ENCODE measurements around the gene SEBOX. TPM values are rescaled to one million over a fixed set of nuclear protein-coding genes. Genes with fewer than 3 reads are reported as not detected.

Gene SEBOX
- polyA plus RNA-seq, 4 donors, result not detected

DNA sequence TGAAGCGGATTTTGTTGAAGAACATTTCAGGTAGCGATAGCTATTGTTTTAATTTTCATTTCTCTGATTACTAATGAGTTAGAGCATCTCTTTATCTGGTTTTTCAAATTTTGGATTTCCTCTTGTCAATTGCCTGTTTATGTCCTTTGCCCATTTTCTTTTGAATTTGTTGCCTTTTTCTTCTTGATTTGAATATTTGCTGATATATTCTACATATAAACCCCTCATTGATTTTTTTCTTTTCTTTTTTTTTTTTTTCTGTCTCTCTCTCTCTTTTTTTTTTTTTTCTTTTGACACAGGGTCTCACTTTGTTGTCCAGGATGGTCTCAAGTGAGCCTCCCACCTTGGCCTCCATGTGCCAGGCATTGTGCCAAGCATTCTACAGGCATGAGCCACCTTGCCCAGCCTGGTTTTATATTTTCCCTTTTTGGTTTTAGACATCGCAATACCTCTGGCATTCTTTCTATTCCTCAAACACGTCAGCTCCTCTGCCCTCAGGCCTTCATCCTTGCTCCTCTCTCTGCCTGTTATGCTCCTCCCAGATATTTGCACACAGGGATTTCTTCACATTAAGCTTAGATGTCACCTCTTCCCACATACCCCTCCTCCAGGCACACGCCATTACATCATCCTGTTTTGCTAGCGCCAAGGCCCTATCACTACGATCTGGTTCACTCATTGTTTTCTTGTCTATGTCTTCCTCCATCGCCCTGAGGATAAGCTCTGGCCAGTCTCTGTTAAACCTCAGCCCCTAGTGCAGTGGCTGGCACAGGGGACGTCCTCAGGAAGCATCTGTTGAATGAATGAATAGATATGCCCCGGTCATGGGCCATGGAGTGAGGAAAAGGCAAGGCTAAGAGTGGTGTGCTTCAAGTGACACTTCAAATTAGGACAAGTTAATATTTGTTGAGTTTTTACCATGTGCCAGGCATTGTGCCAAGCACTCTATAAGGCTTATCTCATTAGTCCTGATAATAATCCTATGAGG, 15.1 kb upstream of the SEBOX start:
- Histone ChIP-seq H3K4me3 (ENCODE audit: low read depth in 1 of 3, low read length in 3 of 3) (no peak overlapping the region), H3K4me1 (ENCODE audit: control insufficient read depth in 3 of 3, insufficient read depth in 2 of 3, low read depth in 1 of 3, low read length in 2 of 3) (peaks cover 0 to 21% (median 0%) of the 10 kb centered on the region in 3 donors), H3K27me3 (ENCODE audit: control insufficient read depth in 3 of 3, insufficient read depth in 3 of 3, low read length in 3 of 3) (peaks cover 0 to 4% (median 2%) of the 10 kb centered on the region in 3 donors), H3K36me3 (ENCODE audit: control insufficient read depth in 3 of 3, insufficient read depth in 2 of 3, low read depth in 1 of 3, low read length in 3 of 3) (peaks cover 0 to 3% (median 0%) of the 10 kb centered on the region in 3 donors), H3K9me3 (ENCODE audit: control insufficient read depth in 2 of 2, insufficient read depth in 1 of 2, low read depth in 1 of 2, low read length in 1 of 2) (no peaks in the 10 kb centered on the region), H3K27ac (ENCODE audit: low read depth in 1 of 3, low read length in 2 of 3) (no peak overlapping the region)
- no peak for FAIRE-seq
- peak in 1 of 2 donors; percentile 77 for DNase-seq
- 35 to 67% (median 57%) methylated on average over 10 of the region's 10 CpGs for WGBS, 3 donors

DNA sequence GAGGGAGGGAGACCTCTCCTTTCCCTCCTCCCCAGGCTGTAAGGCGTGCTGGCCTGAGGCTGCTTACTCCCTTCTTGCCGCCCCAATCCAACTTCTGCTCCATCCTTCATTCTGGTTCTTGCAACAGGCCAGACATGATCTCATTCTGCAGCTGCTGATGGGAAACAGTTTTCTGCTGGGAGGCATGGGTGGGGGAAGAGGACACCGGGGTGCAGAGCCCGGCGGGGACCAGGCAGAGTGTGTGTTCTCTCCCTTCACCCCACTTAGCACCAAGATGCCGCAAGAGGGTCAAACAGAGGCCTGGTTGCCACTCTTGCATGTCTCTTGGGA, 7.9 kb upstream of the SEBOX start:
- FAIRE-seq (no peak), DNase-seq (no peak)
- H3K4me1 ChIP-seq (ENCODE audit: control insufficient read depth in 3 of 3, insufficient read depth in 2 of 3, low read depth in 1 of 3, low read length in 2 of 3), result peaks cover 0 to 45% (median 9%) of the 10 kb centered on the region in 3 donors
- H3K4me3 ChIP-seq (ENCODE audit: low read depth in 1 of 3, low read length in 3 of 3), result peak overlapping the region in 1 of 3 donors; percentile 32
- H3K27ac ChIP-seq (ENCODE audit: low read depth in 1 of 3, low read length in 2 of 3), result no peak overlapping the region
- peaks cover 0 to 9% (median 2%) of the 10 kb centered on the region in 3 donors for H3K36me3 ChIP-seq (ENCODE audit: control insufficient read depth in 3 of 3, insufficient read depth in 2 of 3, low read depth in 1 of 3, low read length in 3 of 3)
- H3K9me3 ChIP-seq (ENCODE audit: control insufficient read depth in 2 of 2, insufficient read depth in 1 of 2, low read depth in 1 of 2, low read length in 1 of 2), result no peaks in the 10 kb centered on the region
- peaks cover 0 to 5% (median 0%) of the 10 kb centered on the region in 3 donors for H3K27me3 ChIP-seq (ENCODE audit: control insufficient read depth in 3 of 3, insufficient read depth in 3 of 3, low read length in 3 of 3)
- 78 to 90% (median 88%) methylated on average over 6 of the region's 6 CpGs for WGBS, 3 donors

DNA sequence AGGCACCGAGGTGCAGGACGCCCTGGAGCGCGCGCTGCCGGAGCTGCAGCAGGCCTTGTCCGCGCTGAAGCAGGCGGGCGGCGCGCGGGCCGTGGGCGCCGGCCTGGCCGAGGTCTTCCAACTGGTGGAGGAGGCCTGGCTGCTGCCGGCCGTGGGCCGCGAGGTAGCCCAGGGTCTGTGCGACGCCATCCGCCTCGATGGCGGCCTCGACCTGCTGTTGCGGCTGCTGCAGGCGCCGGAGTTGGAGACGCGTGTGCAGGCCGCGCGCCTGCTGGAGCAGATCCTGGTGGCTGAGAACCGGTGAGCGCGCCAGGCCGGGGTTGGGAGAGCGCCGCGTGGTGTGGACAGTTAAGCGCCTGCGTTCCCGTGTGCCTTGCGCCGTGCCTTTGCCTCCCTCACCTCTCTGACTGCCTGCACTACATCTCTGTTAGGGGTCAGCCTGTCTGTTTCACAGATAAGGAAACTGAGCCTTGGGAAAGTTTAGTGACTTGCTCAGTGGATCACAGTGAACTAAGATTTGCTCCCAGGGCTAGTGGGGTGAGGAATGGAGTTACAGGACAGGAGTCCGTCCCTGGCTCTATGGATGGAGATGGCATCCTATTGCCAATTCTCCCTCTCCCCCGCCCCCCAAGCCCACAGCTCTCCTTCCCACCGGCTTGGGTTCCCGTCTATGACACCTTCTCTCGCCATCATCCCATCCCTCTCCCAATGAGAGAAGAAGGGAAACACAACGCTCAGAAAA, 7.4 kb upstream of the SEBOX start:
- 9 to 15% (median 15%) methylated on average over 39 to 53 of the region's 53 CpGs for WGBS, 3 donors
- Histone ChIP-seq H3K27me3 (ENCODE audit: control insufficient read depth in 3 of 3, insufficient read depth in 3 of 3, low read length in 3 of 3) (peaks cover 0 to 5% (median 0%) of the 10 kb centered on the region in 3 donors), H3K36me3 (ENCODE audit: control insufficient read depth in 3 of 3, insufficient read depth in 2 of 3, low read depth in 1 of 3, low read length in 3 of 3) (peaks cover 0 to 9% (median 0%) of the 10 kb centered on the region in 3 donors), H3K9me3 (ENCODE audit: control insufficient read depth in 2 of 2, insufficient read depth in 1 of 2, low read depth in 1 of 2, low read length in 1 of 2) (no peaks in the 10 kb centered on the region), H3K27ac (ENCODE audit: low read depth in 1 of 3, low read length in 2 of 3) (peak overlapping the region in 1 of 3 donors; percentile 63), H3K4me3 (ENCODE audit: low read depth in 1 of 3, low read length in 3 of 3) (peak overlapping the region; percentile 32 to 51 (median 33)), H3K4me1 (ENCODE audit: control insufficient read depth in 3 of 3, insufficient read depth in 2 of 3, low read depth in 1 of 3, low read length in 2 of 3) (peaks cover 0 to 48% (median 9%) of the 10 kb centered on the region in 3 donors)
- FAIRE-seq (no peak), DNase-seq (no peak)

DNA sequence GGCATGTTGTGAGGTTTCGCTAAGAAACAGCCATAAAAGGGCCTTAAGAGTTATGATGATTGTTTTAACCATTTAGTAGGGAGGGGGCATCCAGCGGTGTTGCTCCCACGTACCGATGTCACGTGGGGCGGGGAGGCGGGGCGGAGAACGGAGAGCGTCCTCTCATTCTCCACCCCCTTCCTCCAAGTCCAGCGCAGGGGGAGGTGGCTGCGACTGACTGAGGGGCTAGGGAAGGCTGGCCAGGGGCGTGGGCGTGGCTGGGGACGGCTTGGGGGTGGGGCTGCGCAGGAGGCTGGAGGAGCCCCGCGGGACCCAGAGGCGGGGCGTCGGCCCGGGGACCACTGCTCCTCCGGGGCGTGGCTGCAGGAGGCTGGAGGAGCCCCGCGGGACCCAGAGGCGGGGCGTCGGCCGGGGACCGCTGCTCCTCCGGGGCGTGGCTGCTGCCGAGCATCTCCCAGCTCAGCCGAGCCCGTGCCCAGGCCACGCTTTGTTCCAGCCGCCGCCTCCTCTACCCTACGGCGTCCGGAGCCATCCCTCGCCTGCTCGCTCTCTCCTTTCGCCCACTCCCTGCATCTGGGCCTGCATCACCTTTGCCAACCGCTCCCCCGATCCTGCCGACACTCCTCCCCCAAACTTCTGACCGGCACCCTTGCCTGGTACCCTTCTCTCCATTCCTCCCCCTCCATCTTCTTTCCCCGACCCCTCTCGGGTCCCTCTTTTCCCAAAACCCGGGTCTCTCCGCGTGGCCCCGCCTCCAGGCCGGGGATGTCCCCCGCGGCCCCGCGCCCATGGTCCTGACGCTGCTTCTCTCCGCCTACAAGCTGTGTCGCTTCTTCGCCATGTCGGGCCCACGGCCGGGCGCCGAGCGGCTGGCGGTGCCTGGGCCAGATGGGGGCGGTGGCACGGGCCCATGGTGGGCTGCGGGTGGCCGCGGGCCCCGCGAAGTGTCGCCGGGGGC, 6.5 kb upstream of the SEBOX start, which contains the start of gene SARM1:
Gene SARM1, plus strand, starts transcription at position 450 of the 958 bp plus-strand sequence. Its CDS starts 339 bp downstream, at position 789.
- Histone ChIP-seq H3K27ac (ENCODE audit: low read depth in 1 of 3, low read length in 2 of 3) (peak within 1 kb of the TSS in 2 of 3 donors; percentile 50 to 63), H3K36me3 (ENCODE audit: control insufficient read depth in 3 of 3, insufficient read depth in 2 of 3, low read depth in 1 of 3, low read length in 3 of 3) (peaks cover 0 to 9% (median 0%) of the 10 kb centered on the region in 3 donors), H3K4me1 (ENCODE audit: control insufficient read depth in 3 of 3, insufficient read depth in 2 of 3, low read depth in 1 of 3, low read length in 2 of 3) (peaks cover 0 to 48% (median 9%) of the 10 kb centered on the region in 3 donors), H3K4me3 (ENCODE audit: low read depth in 1 of 3, low read length in 3 of 3) (peak within 1 kb of the TSS; percentile 33 to 51 (median 39)), H3K27me3 (ENCODE audit: control insufficient read depth in 3 of 3, insufficient read depth in 3 of 3, low read length in 3 of 3) (peaks cover 0 to 5% (median 0%) of the 10 kb centered on the region in 3 donors), H3K9me3 (ENCODE audit: control insufficient read depth in 2 of 2, insufficient read depth in 1 of 2, low read depth in 1 of 2, low read length in 1 of 2) (no peaks in the 10 kb centered on the region)
- DNase-seq, result peak; percentile 38 to 82
- WGBS, 3 donors, result 0 to 2% (median 1%) methylated on average over 49 to 80 of the region's 80 CpGs
- FAIRE-seq, result no peak

DNA sequence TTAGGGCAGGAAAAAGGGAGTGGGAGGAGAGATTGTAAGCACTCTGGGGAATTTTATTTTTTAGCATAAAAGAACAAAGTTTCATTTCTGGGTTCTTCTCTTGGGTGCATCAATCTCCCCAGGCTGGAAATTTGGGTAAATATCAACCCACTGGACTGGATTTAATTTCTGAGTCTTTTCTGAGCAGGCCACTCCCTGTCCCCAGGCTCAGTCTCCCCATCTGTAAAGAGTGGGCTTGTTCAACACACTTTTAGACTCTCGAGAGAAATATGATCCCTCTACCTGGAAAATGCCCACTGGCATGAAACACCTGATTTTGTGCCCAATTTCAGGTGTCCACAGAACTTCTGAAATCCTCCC, 5.7 kb upstream of the SEBOX start:
- Histone ChIP-seq H3K27ac (ENCODE audit: low read depth in 1 of 3, low read length in 2 of 3) (peak overlapping the region in 2 of 3 donors; percentile 47 to 60), H3K36me3 (ENCODE audit: control insufficient read depth in 3 of 3, insufficient read depth in 2 of 3, low read depth in 1 of 3, low read length in 3 of 3) (peaks cover 0 to 9% (median 0%) of the 10 kb centered on the region in 3 donors), H3K4me1 (ENCODE audit: control insufficient read depth in 3 of 3, insufficient read depth in 2 of 3, low read depth in 1 of 3, low read length in 2 of 3) (peaks cover 0 to 48% (median 9%) of the 10 kb centered on the region in 3 donors), H3K4me3 (ENCODE audit: low read depth in 1 of 3, low read length in 3 of 3) (no peak overlapping the region), H3K27me3 (ENCODE audit: control insufficient read depth in 3 of 3, insufficient read depth in 3 of 3, low read length in 3 of 3) (peaks cover 0 to 5% (median 0%) of the 10 kb centered on the region in 3 donors), H3K9me3 (ENCODE audit: control insufficient read depth in 2 of 2, insufficient read depth in 1 of 2, low read depth in 1 of 2, low read length in 1 of 2) (no peaks in the 10 kb centered on the region)
- DNase-seq (no peak), FAIRE-seq (no peak)
- 34 to 60% (median 58%) methylated on average over 1 of the region's 1 CpG for WGBS, 3 donors

DNA sequence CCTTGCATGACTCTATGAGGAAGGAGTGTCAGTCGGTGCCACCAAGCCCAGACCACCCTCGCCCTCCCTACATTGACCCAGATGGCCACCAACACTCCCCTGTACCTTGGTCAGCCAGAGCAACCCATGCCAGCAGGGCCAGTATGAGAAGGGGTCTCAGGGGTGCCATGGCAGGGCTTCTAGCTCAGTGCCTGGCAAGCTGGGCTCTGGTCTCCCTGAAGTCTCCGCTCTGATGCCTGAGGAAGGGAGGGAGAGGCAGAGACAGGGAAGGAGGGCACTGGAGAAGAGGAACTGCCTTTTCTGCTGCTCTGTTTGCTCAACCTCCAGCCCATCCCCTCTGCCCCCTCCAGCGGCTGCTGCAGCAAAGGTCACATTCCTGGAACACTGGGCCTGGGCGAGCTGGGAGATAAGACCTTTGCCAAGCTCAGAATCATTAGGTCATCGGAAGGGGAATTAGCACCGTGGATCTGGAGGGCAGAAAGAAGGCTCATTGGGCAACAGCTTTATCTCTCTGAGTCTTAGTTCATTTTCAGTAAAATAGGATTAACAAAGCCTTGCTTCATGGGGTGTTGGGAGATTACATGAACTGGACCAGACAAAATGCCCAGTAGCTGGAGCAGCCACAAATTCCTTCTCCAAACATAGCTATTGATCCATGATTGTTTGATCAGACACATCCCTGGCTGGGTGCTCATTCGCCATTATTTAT, 5.2 kb upstream of the SEBOX start, which contains the start of gene VTN:
Gene VTN, minus strand, starts transcription at position 273 of the 709 bp plus-strand sequence. Its CDS starts 104 bp downstream, at position 169.
- FAIRE-seq, result no peak
- peak; percentile 65 to 82 for DNase-seq
- Histone ChIP-seq H3K27me3 (ENCODE audit: control insufficient read depth in 3 of 3, insufficient read depth in 3 of 3, low read length in 3 of 3) (peaks cover 0 to 5% (median 0%) of the 10 kb centered on the region in 3 donors), H3K4me3 (ENCODE audit: low read depth in 1 of 3, low read length in 3 of 3) (peak within 1 kb of the TSS in 1 of 3 donors; percentile 6), H3K9me3 (ENCODE audit: control insufficient read depth in 2 of 2, insufficient read depth in 1 of 2, low read depth in 1 of 2, low read length in 1 of 2) (no peaks in the 10 kb centered on the region), H3K4me1 (ENCODE audit: control insufficient read depth in 3 of 3, insufficient read depth in 2 of 3, low read depth in 1 of 3, low read length in 2 of 3) (peaks cover 0 to 48% (median 9%) of the 10 kb centered on the region in 3 donors), H3K36me3 (ENCODE audit: control insufficient read depth in 3 of 3, insufficient read depth in 2 of 3, low read depth in 1 of 3, low read length in 3 of 3) (peaks cover 0 to 14% (median 0%) of the 10 kb centered on the region in 3 donors), H3K27ac (ENCODE audit: low read depth in 1 of 3, low read length in 2 of 3) (peak within 1 kb of the TSS in 2 of 3 donors; percentile 50 to 60)
- WGBS, 3 donors, result 13 to 29% (median 28%) methylated on average over 8 of the region's 8 CpGs

DNA sequence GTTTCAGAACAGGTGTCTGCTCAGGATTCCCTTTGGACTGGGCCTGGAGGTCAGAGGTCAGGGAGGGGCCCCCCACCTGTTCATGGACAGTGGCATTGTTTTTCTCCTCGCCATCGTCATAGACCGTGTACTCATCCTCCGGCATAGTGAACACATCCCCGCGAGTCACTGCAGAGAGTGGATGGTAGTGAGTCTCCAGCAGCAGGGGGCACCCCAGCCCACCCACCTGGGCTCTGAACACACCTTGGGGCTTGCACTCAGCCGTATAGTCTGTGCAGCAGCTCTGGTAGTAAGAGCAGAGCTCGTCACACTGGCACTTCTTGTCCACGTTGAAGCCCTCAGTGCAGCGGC, 4.7 kb upstream of the SEBOX start:
- no peak overlapping the region for H3K4me3 ChIP-seq (ENCODE audit: low read depth in 1 of 3, low read length in 3 of 3)
- FAIRE-seq (no peak), DNase-seq (no peak)
- peak overlapping the region in 1 of 3 donors; percentile 50 for H3K27ac ChIP-seq (ENCODE audit: low read depth in 1 of 3, low read length in 2 of 3)
- 42 to 68% (median 63%) methylated on average over 10 of the region's 10 CpGs for WGBS, 3 donors
- peaks cover 0 to 48% (median 9%) of the 10 kb centered on the region in 3 donors for H3K4me1 ChIP-seq (ENCODE audit: control insufficient read depth in 3 of 3, insufficient read depth in 2 of 3, low read depth in 1 of 3, low read length in 2 of 3)
- no peaks in the 10 kb centered on the region for H3K9me3 ChIP-seq (ENCODE audit: control insufficient read depth in 2 of 2, insufficient read depth in 1 of 2, low read depth in 1 of 2, low read length in 1 of 2)
- H3K36me3 ChIP-seq (ENCODE audit: control insufficient read depth in 3 of 3, insufficient read depth in 2 of 3, low read depth in 1 of 3, low read length in 3 of 3), result peaks cover 0 to 18% (median 0%) of the 10 kb centered on the region in 3 donors
- H3K27me3 ChIP-seq (ENCODE audit: control insufficient read depth in 3 of 3, insufficient read depth in 3 of 3, low read length in 3 of 3), result peaks cover 0 to 5% (median 0%) of the 10 kb centered on the region in 3 donors

Data from small intestine (tissue), 7 donors.